Measurements from ENCODE around the gene DOK3. TPM values are rescaled to one million over a fixed set of nuclear protein-coding genes. Genes with fewer than 3 reads are reported as not detected.

The DOK3 gene
- total and polyA plus RNA-seq, 10 of the 15 experiments (the other 5 are each of a cell fraction or from before 2014, with no cell fraction given) = 6.6 to 107 (median 52.1) TPM

DNA sequence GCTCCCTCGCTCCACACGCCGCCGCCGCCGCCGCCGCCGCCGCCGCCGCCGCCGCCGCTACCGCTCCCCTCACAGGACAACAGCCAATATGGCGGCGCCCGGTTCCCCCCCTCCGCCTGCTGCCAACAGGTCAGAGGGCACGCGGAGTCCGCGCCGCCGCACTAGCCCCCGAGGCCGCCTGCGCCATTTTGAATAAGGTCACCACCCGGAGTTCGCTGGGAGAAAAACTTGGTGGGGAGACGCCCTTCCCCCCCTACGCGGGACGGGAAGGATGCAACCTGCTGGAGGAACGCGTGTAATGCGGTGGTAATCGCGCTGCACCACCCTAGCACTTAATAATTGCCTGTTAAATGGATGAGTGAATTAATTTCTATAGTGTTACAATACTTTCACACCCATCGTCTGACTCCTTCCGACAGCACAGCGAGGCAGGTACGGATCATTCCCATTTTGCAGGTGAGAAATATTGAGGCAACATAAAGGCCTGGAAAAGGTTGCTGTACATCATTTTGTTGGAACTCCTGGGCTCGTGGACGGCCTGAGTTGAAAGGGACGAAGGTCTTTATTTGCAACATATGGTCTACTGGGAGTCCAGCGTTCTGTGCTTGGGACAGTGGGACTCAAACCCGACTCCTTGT, 45.0 kb upstream of the DOK3 start, which contains the start of gene FAM193B (continued):
- TF ChIP-seq, protein P1, sequence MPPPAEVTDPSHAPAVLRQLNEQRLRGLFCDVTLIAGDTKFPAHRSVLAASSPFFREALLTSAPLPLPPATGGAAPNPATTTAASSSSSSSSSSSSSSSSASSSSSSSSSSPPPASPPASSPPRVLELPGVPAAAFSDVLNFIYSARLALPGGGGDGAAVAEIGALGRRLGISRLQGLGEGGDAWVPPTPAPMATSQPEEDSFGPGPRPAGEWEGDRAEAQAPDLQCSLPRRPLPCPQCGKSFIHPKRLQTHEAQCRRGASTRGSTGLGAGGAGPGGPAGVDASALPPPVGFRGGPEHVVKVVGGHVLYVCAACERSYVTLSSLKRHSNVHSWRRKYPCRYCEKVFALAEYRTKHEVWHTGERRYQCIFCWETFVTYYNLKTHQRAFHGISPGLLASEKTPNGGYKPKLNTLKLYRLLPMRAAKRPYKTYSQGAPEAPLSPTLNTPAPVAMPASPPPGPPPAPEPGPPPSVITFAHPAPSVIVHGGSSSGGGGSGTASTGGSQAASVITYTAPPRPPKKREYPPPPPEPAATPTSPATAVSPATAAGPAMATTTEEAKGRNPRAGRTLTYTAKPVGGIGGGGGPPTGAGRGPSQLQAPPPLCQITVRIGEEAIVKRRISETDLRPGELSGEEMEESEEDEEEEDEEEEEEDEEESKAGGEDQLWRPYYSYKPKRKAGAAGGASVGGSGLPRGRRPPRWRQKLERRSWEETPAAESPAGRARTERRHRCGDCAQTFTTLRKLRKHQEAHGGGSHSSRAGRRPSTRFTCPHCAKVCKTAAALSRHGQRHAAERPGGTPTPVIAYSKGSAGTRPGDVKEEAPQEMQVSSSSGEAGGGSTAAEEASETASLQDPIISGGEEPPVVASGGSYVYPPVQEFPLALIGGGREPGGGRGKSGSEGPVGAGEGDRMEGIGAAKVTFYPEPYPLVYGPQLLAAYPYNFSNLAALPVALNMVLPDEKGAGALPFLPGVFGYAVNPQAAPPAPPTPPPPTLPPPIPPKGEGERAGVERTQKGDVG (CRISPR knock-in tag; IDR thresholded peaks at IDR 0.05) = no peak
- TF ChIP-seq HDGF (IDR thresholded peaks at IDR 0.05) = no peak
- no peak for TF ChIP-seq SREBF2 (IDR thresholded peaks at IDR 0.05; ENCODE audit: low read length)
- TF ChIP-seq, protein P2, sequence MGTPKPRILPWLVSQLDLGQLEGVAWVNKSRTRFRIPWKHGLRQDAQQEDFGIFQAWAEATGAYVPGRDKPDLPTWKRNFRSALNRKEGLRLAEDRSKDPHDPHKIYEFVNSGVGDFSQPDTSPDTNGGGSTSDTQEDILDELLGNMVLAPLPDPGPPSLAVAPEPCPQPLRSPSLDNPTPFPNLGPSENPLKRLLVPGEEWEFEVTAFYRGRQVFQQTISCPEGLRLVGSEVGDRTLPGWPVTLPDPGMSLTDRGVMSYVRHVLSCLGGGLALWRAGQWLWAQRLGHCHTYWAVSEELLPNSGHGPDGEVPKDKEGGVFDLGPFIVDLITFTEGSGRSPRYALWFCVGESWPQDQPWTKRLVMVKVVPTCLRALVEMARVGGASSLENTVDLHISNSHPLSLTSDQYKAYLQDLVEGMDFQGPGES (IDR thresholded peaks at IDR 0.05) = 0 out of 2 replicates have a peak, but pooled peaks have one; percentile 35
- TF ChIP-seq ZNF384 (IDR thresholded peaks at IDR 0.05; ENCODE audit: borderline replicate concordance, low read depth, low read length) = no peak
- no peak for TF ChIP-seq BRCA1 (IDR thresholded peaks at IDR 0.05; ENCODE audit: low read depth, low read length)
- TF ChIP-seq GATAD2B (conservative IDR thresholded peaks at IDR 0.05; ENCODE audit: low read depth) = no peak
- no peak for TF ChIP-seq PML (IDR thresholded peaks at IDR 0.05; ENCODE audit: low read length)
- TF ChIP-seq TBL1XR1 (IDR thresholded peaks at IDR 0.05; ENCODE audit: low read depth, low read length) = peak; percentile 47; the same call in 1 of the 2 replicates
- TF ChIP-seq, protein P3, sequence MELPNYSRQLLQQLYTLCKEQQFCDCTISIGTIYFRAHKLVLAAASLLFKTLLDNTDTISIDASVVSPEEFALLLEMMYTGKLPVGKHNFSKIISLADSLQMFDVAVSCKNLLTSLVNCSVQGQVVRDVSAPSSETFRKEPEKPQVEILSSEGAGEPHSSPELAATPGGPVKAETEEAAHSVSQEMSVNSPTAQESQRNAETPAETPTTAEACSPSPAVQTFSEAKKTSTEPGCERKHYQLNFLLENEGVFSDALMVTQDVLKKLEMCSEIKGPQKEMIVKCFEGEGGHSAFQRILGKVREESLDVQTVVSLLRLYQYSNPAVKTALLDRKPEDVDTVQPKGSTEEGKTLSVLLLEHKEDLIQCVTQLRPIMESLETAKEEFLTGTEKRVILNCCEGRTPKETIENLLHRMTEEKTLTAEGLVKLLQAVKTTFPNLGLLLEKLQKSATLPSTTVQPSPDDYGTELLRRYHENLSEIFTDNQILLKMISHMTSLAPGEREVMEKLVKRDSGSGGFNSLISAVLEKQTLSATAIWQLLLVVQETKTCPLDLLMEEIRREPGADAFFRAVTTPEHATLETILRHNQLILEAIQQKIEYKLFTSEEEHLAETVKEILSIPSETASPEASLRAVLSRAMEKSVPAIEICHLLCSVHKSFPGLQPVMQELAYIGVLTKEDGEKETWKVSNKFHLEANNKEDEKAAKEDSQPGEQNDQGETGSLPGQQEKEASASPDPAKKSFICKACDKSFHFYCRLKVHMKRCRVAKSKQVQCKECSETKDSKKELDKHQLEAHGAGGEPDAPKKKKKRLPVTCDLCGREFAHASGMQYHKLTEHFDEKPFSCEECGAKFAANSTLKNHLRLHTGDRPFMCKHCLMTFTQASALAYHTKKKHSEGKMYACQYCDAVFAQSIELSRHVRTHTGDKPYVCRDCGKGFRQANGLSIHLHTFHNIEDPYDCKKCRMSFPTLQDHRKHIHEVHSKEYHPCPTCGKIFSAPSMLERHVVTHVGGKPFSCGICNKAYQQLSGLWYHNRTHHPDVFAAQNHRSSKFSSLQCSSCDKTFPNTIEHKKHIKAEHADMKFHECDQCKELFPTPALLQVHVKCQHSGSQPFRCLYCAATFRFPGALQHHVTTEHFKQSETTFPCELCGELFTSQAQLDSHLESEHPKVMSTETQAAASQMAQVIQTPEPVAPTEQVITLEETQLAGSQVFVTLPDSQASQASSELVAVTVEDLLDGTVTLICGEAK (IDR thresholded peaks at IDR 0.05; ENCODE audit: borderline replicate concordance) = peak; percentile 39; the same call in 1 of the 2 replicates
- no peak for TF ChIP-seq HDAC2 (IDR thresholded peaks at IDR 0.05)
- TF ChIP-seq MYC (IDR thresholded peaks at IDR 0.05; ENCODE audit: insufficient read depth, insufficient read length, insufficient replicate concordance, low read length, severe bottlenecking) = no peak
- TF ChIP-seq, protein P4, sequence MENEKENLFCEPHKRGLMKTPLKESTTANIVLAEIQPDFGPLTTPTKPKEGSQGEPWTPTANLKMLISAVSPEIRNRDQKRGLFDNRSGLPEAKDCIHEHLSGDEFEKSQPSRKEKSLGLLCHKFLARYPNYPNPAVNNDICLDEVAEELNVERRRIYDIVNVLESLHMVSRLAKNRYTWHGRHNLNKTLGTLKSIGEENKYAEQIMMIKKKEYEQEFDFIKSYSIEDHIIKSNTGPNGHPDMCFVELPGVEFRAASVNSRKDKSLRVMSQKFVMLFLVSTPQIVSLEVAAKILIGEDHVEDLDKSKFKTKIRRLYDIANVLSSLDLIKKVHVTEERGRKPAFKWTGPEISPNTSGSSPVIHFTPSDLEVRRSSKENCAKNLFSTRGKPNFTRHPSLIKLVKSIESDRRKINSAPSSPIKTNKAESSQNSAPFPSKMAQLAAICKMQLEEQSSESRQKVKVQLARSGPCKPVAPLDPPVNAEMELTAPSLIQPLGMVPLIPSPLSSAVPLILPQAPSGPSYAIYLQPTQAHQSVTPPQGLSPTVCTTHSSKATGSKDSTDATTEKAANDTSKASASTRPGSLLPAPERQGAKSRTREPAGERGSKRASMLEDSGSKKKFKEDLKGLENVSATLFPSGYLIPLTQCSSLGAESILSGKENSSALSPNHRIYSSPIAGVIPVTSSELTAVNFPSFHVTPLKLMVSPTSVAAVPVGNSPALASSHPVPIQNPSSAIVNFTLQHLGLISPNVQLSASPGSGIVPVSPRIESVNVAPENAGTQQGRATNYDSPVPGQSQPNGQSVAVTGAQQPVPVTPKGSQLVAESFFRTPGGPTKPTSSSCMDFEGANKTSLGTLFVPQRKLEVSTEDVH (IDR thresholded peaks at IDR 0.05; ENCODE audit: low read depth, partially characterized antibody) = no peak
- TF ChIP-seq, protein P5, sequence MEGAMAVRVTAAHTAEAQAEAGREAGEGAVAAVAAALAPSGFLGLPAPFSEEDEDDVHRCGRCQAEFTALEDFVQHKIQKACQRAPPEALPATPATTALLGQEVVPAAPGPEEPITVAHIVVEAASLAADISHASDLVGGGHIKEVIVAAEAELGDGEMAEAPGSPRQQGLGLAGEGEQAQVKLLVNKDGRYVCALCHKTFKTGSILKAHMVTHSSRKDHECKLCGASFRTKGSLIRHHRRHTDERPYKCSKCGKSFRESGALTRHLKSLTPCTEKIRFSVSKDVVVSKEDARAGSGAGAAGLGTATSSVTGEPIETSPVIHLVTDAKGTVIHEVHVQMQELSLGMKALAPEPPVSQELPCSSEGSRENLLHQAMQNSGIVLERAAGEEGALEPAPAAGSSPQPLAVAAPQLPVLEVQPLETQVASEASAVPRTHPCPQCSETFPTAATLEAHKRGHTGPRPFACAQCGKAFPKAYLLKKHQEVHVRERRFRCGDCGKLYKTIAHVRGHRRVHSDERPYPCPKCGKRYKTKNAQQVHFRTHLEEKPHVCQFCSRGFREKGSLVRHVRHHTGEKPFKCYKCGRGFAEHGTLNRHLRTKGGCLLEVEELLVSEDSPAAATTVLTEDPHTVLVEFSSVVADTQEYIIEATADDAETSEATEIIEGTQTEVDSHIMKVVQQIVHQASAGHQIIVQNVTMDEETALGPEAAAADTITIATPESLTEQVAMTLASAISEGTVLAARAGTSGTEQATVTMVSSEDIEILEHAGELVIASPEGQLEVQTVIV (IDR thresholded peaks at IDR 0.05; ENCODE audit: borderline replicate concordance, partially characterized antibody) = no peak

Measured in GM12878 (cell line).